Activated T-cell treated with anti-CD3 and anti-CD28 coated beads for 24 hours (primary cell): ENCODE measurements around the gene SLC6A13.

Experiments used
- DNase-seq: peaks from one replicate; pipeline ENCODE4 v3.0.0-alpha.2; 2020; ENCODE audit warnings: low read depth

SLC6A13 gene

DNA sequence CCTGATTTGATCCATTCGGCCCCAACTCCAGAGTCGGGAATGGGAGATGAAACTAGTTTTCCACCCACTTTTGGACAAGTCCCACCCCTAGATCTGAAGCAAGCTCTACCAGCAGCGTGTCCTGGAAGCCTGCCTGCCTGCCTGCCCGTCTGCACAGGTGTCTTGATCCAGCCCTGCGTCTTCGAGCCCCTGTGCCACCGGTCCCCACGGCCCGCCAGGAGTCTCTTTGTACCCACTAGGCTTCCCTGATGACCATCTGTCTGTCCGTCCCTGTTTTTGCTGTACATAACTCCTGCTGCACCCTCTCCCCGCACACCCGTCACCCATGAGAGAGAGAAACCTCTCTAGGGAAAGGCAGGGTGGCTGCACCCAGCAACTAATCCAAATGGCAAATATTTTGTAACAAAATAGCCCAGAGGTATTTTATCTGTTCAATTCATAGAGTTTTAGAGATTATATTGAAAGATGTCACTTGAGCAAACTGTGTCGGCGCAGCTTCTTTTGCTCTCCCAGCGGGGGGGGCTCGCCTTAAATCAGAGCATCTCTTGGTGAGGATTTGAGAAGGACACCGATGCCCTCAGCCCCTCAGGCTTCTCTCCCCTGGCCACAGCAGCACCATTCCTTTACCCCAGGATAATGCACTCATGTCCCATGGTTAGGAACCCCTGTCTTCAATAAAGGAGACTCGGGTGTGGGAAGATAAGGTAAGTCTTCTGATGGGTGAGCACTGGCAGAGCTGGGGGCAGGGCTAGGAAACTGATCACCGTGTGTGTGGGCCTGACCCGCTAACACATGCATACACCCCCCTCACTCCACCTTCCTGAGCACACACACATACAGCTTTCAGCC is 84.4 kb downstream of the SLC6A13 start:
- no peak for DNase-seq

DNA sequence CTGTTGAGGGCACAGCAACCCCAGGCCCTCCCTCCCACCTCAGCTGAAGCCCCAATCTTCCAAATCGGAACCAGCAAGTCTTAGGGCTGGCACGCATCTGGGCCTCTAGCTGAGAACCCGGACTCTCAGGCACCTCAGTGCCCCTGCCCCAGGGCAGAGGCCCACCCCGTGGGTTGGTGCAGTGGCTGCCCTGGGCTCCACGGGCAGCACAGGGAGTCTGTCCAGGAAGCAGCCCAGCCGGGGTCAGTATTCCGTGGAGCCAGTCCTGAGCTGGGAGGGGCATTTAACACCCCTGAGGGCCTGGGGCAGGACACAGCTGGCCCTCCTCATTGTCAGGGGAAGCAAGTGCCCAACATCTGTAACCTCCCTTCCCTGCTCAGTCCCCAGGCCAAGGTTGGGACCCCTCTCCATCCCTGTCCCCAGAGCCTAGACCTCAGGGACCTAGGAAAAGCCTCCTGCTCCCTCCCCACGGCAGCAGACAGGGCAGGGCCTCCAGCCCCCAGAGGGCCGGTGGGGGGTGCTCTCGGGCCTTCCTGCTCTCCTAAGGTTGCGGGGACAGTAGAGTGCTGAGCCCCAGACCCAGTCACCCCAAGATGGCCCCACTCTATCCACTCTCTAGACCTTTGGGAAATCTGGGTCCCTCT is 85.2 kb downstream of the SLC6A13 start:
- no peak for DNase-seq

DNA sequence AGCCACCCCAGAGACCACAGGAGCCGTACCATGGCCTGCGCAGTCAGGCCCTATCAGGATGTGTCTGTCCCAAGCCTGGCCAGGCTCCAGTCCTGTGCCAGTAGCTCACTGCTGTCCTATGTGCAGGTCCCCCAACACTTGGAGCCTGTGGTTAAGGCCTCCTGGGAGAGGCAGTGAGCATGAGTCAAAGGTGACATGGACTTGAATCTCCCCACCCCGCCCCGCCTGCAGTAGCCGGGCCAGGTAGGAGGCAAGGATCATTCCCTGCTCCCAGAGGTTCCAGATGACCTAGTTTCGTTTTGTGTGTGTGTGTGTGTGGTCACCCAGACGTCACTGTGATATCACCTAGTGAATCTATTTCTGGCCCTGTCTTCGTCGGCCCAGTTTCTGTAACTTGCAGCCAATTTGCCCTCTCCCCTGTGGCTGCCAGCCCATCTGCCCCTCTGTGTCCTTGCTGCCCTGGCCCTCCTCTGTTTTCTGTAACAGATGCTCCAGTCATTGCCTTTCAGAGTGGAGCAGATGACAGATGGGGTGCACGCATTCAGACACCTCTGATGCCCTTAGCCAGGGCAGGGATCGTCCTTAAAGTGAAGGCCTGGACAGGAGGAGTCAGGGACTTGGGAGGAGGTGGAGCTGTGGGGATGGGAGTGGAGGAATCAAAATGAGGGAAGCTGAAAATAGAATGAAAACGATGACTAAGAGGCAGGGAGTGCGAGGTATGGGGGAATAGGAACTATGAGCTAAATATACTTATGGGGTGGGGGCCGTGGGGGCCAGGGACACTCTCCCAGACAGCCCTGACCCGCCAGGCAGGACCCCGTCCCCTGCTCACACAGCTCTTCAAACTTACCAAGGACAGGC is 86.1 kb downstream of the SLC6A13 start:
- no peak for DNase-seq

DNA sequence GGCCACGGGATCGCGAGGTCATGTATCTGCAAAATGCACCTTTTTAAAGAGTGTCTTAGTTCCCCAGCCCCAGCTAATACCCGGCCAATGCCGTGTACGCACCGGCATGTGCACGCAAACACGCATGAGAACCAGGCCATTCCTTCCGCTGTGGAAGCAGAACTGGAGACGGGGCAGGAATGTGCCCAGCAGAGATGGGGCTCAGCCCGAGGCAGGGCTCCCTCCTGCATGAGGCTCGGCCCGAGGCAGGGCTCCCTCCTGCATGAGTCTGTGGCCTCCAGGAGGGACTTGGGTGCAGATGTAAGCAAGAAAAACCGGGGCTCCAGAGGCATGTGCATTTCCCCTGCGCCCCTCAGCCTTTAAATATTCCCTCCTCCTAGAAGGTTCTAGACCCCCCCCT is 86.9 kb downstream of the SLC6A13 start:
- DNase-seq = no peak

DNA sequence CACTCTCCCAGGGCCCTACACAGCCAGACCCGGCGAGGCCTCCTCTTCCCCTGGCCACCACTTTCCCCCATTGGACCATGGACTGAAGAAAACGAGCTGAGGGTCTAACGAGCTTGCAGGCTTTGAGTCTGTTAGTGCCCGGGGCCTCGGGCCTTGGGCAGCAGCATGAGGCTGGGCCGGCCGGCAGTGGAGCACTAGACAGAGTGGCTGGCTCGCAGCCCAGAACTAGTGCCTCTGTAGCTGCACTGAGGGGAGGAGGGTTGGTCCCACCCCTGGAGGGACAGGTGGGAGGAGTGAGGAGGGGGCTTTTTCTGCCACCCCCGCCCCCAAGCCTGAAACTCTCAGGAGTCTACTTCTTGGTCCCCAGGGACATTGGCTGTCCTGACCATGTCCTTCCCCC is 87.4 kb downstream of the SLC6A13 start:
- no peak for DNase-seq

DNA sequence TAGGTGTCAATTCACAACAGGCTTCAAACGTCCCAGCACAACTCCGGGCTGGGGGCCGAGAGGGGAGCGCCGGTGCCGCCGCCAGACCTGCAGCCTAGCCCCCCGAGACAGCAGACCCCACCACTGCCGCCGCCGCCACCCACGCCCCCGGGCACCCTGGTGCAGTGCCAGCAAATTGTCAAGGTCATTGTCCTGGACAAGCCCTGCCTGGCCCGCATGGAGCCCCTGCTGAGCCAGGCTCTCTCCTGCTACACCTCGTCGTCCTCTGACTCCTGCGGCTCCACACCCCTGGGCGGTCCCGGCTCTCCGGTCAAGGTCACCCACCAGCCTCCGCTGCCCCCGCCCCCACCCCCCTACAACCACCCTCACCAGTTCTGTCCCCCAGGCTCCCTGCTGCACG is 88.0 kb downstream of the SLC6A13 start:
- no peak for DNase-seq

DNA sequence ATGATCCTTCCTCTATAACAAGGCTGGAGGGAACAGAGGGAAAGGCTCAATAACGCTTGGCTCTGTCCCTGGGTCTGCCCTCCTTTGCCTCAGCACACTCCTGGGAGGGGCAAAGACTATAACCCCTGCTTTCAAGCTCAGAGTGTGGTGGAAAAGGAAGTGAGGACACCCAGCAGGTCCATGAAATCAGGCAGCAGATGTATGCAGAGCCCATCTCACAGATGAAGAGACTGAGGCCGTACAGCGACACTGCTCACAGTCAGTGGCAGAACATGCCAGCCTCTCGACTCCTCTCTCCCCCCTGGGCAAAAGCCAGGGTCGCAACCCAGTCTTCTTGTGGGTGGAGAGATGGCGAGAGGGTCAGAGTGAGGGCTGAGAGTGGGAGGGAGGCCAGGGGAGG is 88.5 kb downstream of the SLC6A13 start:
- no peak for DNase-seq

DNA sequence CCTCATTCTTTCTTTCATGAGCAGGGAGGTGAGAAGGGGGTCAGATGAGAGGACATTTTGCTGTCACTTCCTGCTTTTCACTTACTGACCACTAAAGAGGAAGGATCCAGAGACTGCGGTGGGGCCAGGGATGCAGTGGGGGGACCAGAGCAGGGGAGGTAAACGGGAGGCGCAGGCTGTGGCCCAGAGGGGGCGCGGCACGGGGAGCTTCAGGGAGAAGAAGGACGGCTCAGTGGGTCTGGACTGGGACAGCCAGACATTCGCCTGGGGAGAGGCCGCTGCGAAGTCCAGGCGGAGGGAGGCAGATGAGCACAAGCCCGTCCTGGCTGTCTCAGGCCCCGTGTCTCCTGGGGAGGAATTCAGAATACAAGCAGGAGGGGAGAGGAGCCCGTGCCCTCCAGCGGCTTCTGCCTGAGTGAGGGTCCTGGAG is 89.9 kb downstream of the SLC6A13 start:
- DNase-seq = no peak

DNA sequence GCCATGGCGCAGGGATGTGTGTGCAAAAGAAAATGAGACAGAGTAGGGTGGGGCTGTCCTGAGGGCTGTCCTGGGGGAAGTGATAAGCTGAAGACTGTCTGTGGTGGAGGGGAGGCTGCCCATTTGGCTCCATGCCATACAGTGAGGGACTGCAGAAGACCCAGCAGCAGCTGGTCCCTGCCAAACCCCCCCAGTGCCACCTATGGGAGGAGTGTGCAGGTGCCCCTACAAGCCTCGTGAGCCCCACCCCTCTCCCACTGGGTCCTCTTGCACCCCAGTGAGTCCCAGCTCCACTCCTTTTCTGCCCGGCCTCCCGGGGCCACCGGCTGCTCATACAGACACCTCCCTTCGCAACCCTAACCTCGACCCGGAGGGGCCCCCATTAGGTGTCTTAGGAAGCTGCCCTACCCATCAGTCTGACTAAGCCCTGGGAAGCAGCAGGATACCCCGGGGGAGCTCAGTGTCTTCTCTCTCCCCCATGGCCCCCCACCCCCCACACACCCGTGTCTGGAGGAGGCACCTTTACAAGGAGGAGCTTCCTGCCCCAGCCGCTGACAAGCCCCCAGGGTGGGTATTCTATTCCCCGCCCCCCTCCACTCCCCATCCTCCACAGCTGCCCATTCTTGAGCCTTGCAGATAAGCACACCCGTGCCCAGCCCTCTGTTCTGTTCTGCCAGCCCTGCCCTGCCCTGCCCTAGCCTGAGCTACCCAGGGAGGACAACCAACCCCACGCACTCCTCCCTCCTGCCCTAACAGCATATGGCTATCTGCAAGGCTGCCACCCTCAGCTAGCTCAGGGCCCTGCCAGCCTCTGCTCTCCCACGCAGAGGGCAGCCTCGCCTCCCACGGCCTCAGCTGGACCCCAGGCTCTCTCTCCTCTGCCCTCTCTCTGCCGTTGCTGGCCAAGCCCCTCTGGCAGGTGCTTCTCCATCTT is 90.6 kb downstream of the SLC6A13 start:
- DNase-seq = no peak

DNA sequence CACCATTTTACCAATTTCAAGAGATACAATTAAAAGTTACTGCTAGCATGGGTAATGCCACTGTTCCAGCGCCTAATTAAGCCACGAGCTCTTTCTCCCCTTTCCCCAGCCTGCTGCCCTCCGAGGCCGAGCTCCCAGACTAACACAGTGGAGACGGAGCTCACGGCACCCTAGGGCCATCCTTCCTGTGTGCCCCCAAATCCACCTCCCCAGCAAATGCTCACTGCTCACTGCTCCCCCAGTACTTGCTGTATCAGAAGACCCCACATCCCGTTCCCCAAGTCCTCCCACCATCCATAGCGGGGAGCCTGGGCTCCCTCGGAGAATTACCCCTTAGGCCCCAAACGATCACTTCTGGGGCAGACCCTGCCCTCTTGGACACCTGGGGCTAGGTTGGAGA is 91.4 kb downstream of the SLC6A13 start:
- DNase-seq = no peak
